ENCODE results near the gene DHRS2.
"Not testable (repeated sequence)": the region's sequence is repeated elsewhere in the genome, so short reads cannot be mapped to it uniquely, and the experiment has no call there.

Gene DHRS2, protein sequence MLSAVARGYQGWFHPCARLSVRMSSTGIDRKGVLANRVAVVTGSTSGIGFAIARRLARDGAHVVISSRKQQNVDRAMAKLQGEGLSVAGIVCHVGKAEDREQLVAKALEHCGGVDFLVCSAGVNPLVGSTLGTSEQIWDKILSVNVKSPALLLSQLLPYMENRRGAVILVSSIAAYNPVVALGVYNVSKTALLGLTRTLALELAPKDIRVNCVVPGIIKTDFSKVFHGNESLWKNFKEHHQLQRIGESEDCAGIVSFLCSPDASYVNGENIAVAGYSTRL

DNA sequence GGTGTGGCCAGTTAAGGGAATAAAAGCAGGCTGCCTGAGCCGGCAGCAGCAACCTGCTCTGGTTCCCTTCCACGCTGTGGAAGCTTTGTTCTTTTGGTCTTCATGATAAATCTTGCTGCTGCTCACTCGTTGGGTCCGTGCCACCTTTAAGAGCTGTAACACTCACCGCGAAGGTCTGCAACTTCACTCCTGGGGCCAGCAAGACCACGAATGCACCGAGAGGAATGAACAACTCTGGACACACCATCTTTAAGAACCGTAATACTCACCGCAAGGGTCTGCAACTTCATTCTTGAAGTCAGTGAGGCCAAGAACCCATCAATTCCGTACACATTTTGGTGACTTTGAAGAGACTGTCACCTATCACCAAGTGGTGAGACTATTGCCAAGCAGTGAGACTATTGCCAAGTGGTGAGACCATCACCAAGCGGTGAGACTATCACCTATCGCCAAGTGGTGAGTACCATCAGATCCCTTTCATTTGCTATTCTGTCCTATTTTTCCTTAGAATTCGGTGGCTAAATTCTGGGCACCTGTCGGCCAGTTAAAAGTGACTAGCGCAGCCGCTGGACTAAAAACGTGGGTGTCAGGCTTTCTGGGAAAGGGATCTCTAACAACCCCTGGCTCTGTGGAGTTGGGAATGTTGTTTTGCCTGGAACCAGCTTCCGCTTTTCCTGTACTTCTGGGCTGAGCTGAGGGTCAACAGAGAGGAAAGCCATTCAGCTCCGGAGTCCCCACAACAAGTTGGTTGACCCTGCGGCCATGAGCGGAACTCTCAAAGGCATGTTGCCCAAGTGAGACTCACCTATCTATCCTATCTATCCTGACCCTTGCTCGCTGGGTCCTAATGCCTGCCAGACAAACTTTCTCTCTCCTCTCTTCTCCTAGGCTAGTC, at the start of gene DHRS2:
Gene DHRS2, plus strand, starts transcription at position 48 of the 895 bp plus-strand sequence. CDS start 2,501 bp downstream, outside the sequence.
- H3K27me3 ChIP-seq (replicated peaks; ENCODE audit: control insufficient read depth, insufficient read depth, low read length) = no peaks in the 10 kb centered on the region
- no peak for DNase-seq (ENCODE audit: extremely low read depth, insufficient read length)

DNA sequence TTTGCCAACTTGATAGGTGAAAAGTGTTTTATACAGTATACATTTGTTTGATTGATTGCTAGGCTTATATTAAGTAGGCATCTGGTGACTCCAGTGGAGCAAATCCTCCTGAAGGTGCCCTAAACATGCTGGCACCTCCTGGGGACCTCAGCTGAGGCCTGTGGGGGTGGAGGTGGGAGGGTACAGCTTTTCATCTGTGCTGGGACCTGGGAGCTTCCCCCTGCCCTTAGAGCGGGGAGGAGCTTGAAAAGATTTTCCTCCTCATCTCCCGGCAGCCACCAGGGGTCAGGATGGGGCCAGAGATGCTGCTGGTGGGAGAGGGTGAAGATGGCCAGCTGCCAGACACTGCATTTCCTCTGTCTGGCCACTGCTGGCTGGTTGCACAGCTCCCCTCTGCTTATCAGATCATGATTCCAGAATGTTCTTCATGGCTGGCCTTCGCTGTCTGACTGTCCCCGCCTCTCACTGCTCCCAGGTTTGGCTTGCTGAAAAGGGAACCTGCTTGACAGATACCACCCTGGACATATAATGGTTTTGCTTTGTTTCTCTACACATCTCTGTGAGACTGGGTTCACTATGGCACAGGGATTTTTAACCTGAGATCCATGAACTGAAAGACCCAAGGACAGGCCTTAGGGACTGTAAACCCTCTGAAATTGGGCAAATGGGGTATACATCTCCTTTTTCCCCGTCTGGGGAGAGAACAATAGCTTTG, 47.1 kb upstream of the DHRS2 start:
- TF ChIP-seq, protein P1, sequence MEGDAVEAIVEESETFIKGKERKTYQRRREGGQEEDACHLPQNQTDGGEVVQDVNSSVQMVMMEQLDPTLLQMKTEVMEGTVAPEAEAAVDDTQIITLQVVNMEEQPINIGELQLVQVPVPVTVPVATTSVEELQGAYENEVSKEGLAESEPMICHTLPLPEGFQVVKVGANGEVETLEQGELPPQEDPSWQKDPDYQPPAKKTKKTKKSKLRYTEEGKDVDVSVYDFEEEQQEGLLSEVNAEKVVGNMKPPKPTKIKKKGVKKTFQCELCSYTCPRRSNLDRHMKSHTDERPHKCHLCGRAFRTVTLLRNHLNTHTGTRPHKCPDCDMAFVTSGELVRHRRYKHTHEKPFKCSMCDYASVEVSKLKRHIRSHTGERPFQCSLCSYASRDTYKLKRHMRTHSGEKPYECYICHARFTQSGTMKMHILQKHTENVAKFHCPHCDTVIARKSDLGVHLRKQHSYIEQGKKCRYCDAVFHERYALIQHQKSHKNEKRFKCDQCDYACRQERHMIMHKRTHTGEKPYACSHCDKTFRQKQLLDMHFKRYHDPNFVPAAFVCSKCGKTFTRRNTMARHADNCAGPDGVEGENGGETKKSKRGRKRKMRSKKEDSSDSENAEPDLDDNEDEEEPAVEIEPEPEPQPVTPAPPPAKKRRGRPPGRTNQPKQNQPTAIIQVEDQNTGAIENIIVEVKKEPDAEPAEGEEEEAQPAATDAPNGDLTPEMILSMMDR (IDR thresholded peaks at IDR 0.05; ENCODE audit: insufficient read depth, low read length, poor library complexity, severe bottlenecking) = peak; percentile 94
- H3K4me3 ChIP-seq (replicated peaks; ENCODE audit: low read depth, low read length) = no peak overlapping the region
- H3K36me3 ChIP-seq (ENCODE audit: control insufficient read depth, insufficient read depth, low read length) = no peaks in the 10 kb centered on the region
- H3K27me3 ChIP-seq (replicated peaks; ENCODE audit: control insufficient read depth, insufficient read depth, low read length) = no peaks in the 10 kb centered on the region
- DNase-seq (ENCODE audit: extremely low read depth, insufficient read length) = peak; percentile 65

More for the DNA sequence above, at the start of gene DHRS2:
- TF ChIP-seq, protein P1 (IDR thresholded peaks at IDR 0.05; ENCODE audit: insufficient read depth, low read length, poor library complexity, severe bottlenecking) = no peak
- H3K4me3 ChIP-seq (replicated peaks; ENCODE audit: low read depth, low read length) = no peak within 1 kb of the TSS
- H3K36me3 ChIP-seq (ENCODE audit: control insufficient read depth, insufficient read depth, low read length) = no peaks in the 10 kb centered on the region

DNA sequence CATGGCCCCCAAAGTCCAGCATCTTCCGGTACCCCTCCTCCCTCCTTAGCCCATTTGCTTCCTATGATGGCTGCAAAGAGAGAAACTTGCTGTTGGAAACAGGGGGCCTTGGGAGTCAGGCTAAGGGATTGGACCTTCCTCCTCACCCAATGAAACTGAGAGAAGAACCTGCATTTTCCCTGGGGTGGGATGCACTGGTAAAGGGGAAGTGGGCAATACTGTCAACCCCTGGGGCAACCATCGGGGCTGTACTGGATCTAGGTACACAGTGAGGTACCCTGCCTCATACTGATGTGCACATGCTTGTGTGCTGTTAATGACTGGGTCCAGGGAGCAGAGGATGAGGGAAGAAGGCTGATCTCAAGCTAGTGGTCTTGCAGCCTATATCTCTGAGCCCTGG, 46.6 kb upstream of the DHRS2 start:
- DNase-seq (ENCODE audit: extremely low read depth, insufficient read length) = no peak
- Histone ChIP-seq H3K27me3 (replicated peaks; ENCODE audit: control insufficient read depth, insufficient read depth, low read length) (no peaks in the 10 kb centered on the region), H3K4me3 (replicated peaks; ENCODE audit: low read depth, low read length) (no peak overlapping the region), H3K36me3 (ENCODE audit: control insufficient read depth, insufficient read depth, low read length) (no peaks in the 10 kb centered on the region)
- TF ChIP-seq, protein P1 (IDR thresholded peaks at IDR 0.05; ENCODE audit: insufficient read depth, low read length, poor library complexity, severe bottlenecking) = no peak

DNA sequence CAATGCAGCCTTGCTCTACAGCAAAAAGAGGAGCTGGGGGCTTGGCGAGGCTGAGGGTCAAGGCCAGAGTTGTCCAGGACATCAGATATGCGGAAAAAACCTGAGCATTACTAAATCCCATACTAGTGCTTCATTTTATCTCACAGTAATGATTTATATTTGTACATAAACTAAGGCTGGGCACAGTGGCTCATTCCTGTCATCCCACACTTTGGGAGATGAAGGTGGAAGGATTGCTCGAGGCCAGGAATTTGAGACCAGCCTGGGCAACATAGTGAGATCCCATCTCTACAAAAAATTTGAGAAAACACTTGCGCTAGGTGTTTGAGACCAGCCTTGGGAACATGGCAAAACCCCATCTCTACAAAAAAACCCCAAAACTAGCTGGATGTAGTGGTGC, 46.0 kb upstream of the DHRS2 start:
- H3K4me3 ChIP-seq (replicated peaks; ENCODE audit: low read depth, low read length) = no peak overlapping the region
- H3K27me3 ChIP-seq (replicated peaks; ENCODE audit: control insufficient read depth, insufficient read depth, low read length) = no peaks in the 10 kb centered on the region
- no peak for DNase-seq (ENCODE audit: extremely low read depth, insufficient read length)
- no peaks in the 10 kb centered on the region for H3K36me3 ChIP-seq (ENCODE audit: control insufficient read depth, insufficient read depth, low read length)
- TF ChIP-seq, protein P1 (IDR thresholded peaks at IDR 0.05; ENCODE audit: insufficient read depth, low read length, poor library complexity, severe bottlenecking) = no peak

DNA sequence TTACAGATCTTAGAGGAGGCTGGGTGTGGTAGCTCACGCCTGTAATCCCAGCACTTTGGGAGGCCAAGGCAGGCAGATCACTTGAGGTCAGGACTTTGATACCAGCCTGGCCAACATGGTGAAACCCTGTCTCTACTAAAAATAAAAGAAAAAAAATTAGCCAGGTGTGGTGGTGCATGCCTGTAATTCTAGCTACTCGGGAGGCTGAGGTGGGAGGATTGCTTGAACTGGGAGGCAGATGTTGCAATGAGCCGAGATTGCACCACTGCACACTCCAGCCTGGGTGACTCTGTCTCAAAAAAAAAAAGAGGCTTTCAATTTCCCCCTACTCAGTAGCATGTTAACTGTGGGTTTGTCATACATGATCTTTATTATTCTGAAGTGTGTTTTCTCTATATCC, 42.0 kb upstream of the DHRS2 start:
- not testable (repeated sequence) for DNase-seq (ENCODE audit: extremely low read depth, insufficient read length); H3K27me3 ChIP-seq (replicated peaks; ENCODE audit: control insufficient read depth, insufficient read depth, low read length); H3K4me3 ChIP-seq (replicated peaks; ENCODE audit: low read depth, low read length); H3K36me3 ChIP-seq (ENCODE audit: control insufficient read depth, insufficient read depth, low read length)

DNA sequence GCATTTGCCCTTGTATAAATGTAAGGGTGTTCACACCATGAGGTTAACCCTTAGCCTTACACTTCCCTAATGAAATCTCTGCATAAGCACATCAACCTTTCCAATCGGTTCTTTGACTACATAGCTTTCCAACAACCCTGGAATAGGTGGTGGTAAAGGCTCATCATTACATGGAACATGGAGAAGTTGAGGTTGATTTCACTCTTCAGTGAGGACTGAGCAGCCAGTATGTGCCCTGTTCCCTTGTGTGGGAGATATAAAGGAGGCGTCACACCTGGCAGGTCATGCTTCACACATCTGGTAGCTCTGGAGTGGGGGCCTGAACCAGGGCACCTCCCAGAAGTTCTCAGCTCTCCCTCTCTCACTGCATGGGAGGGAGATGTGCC, 35.8 kb upstream of the DHRS2 start:
- H3K36me3 ChIP-seq (ENCODE audit: control insufficient read depth, insufficient read depth, low read length) = no peaks in the 10 kb centered on the region
- H3K27me3 ChIP-seq (replicated peaks; ENCODE audit: control insufficient read depth, insufficient read depth, low read length) = no peaks in the 10 kb centered on the region
- DNase-seq (ENCODE audit: extremely low read depth, insufficient read length) = no peak
- TF ChIP-seq, protein P1 (IDR thresholded peaks at IDR 0.05; ENCODE audit: insufficient read depth, low read length, poor library complexity, severe bottlenecking) = no peak
- H3K4me3 ChIP-seq (replicated peaks; ENCODE audit: low read depth, low read length) = no peak overlapping the region

Measured in GM06990 (cell line).